PFSK-1 (cell line): ENCODE measurements around the gene ZC3H13.

ENCODE experiments used
- POLR2AphosphoS5 ChIP-seq: IDR thresholded peaks from 2 replicates; pipeline ENCODE4 v1.6.1; 2012; ENCODE audit warnings: low read depth, mild to moderate bottlenecking, control low read depth, low read length, moderate library complexity
- REST ChIP-seq, 2 experiments: IDR thresholded peaks; 2 replicates each; pipeline versions ENCODE4 v1.6.1 to v1.8.0; 2011 to 2012; ENCODE audit warnings: low read depth in 2 of 2, low read length in 2 of 2, control low read depth in 1 of 2, inconsistent platforms in 1 of 2, mild to moderate bottlenecking in 1 of 2, moderate library complexity in 1 of 2; ENCODE audit not compliant: insufficient read depth in 1 of 2
- SIN3A ChIP-seq: IDR thresholded peaks from 2 replicates; pipeline ENCODE4 v1.6.1; 2012; ENCODE audit warnings: mild to moderate bottlenecking, low read length, moderate library complexity, borderline replicate concordance; ENCODE audit not compliant: insufficient read depth
- TAF1 ChIP-seq: IDR thresholded peaks from 2 replicates; pipeline ENCODE4 v1.6.1; 2012; ENCODE audit warnings: low read length, control low read depth, borderline replicate concordance; ENCODE audit not compliant: insufficient read depth

DNA sequence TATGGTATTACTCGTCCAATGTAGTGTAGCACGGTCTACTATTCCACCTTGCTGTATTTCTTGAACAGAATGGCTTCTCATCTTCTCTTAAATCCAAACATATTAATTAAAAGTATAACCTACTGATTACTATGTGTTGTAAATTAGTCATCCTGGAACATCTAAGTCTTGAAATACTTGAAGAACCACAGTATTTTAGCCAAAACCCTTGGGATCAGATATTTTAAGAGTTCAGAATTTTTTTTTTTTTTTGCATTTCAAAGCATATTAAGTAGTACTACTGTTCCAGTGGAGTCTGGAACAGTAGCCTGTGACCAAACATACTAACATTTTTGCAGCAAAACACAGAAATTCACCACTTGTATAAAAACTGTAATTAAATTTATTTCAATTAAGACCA lies 30.1 kb downstream of the ZC3H13 start:
- TF ChIP-seq REST (IDR thresholded peaks at IDR 0.05; ENCODE audit: insufficient read depth in 1 of 2, low read depth in 2 of 2, low read length in 2 of 2): no peak
- TF ChIP-seq SIN3A: no peak
- no peak for TF ChIP-seq POLR2AphosphoS5
- no peak for TF ChIP-seq TAF1
